Activated CD4-positive, alpha-beta T cell treated with anti-CD3 and anti-CD28 coated beads for 1 hour (primary cell): ENCODE data around the gene BCKDK.

Experiments
- DNase-seq: peaks from one replicate; pipeline ENCODE4 v3.0.0-alpha.2; 2020

BCKDK gene

GRCh38 chr16:31080756-31081419 lies 27.3 kb upstream of the BCKDK start:
- DNase-seq: no peak

DNA sequence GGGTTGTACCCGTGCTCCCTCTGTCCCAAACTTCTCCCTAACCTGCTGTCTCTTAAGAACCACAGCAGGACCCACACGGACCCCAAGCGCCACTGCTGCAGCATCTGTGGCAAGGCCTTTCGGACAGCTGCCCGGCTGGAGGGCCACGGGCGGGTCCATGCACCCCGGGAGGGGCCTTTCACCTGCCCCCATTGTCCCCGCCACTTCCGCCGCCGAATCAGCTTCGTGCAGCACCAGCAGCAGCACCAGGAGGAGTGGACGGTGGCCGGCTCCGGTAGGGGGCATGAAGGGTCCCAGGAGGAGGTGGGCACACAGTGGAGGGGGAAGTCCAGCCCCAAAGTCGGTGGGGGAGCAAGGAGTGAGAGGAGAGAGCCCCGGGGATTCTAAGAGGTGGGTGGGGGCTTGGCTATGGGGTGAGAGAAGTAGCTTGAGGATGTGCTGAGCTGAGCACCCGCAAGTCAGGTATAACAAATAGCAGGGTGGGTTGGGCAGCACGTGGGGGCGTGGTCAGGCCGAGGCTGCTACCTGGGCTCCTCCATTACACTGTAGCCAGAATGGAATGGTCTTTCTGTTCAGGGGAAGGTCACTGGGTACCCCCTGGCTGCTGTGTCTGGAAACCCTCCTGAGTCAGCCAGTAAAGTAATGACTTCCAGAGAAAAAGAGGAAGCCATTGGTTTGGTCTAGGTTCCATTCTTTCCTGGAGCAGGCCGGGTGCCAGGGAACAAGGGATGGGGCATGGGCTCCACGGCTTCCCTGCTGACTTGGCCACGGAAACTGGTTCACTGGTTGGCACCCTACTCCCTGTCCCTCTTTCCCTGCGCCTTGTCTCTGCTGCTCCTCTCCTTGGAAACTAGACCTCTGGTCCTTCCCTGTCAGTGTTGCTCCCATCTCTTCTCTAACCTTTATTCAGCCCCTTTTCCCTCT lies 26.5 kb upstream of the BCKDK start:
- no peak for DNase-seq

GRCh38 chr16:31082368-31083045 lies 25.7 kb upstream of the BCKDK start:
- no peak for DNase-seq

DNA sequence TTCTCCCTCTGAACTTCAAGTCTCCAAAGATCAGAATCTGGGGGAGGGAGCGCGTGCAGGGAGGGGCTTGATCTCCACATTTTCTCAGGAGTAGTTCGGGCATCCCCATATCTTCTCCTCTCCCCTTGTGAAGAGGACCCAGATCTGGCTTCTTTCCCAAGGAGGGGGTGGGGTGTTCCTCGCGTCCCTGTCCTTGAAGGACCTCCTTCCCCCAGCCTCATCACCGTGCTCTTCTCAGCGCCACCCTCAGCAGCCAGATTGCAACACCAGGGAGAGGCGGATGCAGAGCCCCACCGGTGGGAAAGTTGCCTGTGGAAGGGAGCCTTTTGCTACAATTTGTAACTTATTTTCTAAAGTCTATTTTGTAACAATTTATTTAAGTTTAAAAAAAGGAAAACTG lies 25.1 kb upstream of the BCKDK start:
- DNase-seq: no peak

- no peak for DNase-seq
Observed at GRCh38 chr16:31083556-31083955, 24.6 kb upstream of the BCKDK start.

DNA sequence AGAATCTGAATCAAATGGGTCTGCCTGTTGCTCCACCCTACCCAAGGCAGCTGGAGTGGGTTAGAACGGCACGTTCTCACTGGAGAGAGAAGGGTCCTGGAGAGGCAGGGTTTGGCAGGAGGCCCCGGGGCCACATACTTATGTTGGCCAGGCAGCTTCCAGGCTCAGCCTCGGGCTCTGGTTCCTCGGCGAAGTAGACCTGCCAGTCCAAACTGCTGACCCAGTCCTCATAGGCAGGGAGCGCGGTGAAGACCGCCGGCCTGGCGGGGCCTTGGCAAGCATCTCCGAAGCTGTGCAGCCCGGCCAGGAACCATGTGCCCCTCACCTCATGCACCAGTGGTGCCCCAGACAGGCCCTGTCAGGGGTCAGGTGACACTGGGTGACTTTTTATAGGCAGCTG lies 24.2 kb upstream of the BCKDK start:
- no peak for DNase-seq

- no peak for DNase-seq
Observed at GRCh38 chr16:31084584-31085302, 23.4 kb upstream of the BCKDK start.

DNA sequence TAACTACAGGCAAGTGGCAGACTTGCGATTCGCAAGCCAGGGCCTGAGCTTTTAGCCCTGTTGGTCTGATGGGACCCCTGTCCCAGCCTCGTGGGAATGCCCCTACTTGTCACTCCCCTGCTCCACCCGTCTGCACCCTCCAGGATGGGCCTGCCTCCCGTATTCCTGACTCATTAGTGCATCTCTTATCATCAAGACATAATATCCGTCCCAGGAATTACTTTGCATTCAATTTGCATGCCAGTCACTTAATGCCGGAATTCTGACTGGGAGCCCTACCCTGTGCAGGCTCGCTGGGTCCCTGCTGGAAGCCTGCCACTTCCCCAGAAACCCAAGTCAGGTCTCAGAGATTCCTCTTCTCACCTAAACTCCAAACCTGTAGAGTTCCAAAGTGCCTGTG lies 22.8 kb upstream of the BCKDK start:
- DNase-seq: no peak

GRCh38 chr16:31085873-31086628 lies 22.1 kb upstream of the BCKDK start:
- DNase-seq: no peak

- DNase-seq: no peak
Observed at GRCh38 chr16:31086629-31086906, 21.6 kb upstream of the BCKDK start.

DNA sequence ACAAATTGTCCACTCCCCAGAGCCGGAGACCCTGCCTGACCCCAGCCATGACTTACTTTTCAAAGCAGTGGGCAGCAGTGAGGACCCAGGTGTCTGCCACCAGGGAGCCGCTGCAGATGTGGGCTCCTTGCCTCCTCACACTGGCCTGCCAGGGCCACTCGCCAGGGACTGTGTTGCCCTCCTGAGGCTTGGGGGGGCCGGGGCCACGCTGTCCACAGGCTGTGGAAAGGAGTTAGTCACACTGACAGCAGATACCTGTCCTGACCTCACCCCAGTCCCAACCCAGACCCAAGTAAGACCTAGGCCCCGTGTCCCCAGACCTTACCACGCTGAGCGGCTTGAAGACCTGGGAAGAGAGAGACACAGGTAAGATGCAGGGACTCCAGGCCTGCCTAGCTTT lies 20.7 kb upstream of the BCKDK start:
- no peak for DNase-seq

GRCh38 chr16:31087971-31088370 lies 20.2 kb upstream of the BCKDK start:
- DNase-seq: no peak

DNA sequence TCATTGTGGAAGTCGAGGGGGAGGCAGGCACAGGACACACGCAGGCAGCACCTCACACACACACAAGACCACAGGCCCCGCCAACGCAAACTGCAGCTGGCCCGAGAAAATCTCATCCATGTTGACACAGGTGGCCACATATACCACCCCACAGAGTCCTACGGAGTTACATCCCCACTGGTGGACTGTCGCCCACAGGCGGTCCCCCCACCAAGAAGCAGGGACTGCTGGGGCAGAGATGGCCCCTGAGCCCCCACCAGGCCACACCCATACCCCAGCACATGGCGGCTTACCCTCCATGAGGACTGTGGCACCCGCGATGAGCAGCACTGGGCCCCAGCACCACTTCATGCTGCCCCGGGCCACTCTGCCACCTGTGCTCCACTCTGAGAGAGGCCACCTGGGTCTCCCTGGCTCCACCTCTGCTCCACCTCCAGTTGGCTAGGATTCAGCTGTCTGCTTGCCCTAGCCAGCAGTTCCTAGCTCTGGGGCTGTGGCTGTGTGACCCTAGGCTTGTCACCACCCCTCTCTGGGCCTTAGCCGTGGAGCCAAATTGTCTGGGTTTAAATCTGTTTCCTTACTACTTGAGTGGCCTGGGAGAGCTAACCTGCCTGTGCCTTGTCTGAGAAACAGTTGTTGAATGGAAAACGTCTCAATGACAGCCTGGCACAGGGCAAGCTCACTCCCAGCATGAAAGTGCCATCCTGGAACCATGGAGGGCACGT lies 19.6 kb upstream of the BCKDK start, which contains the start of gene PRSS53:
TSS of gene PRSS53 (minus strand) at position 485 of the 725 bp plus-strand sequence. CDS start at position 351, 134 bp downstream.
- no peak for DNase-seq

DNA sequence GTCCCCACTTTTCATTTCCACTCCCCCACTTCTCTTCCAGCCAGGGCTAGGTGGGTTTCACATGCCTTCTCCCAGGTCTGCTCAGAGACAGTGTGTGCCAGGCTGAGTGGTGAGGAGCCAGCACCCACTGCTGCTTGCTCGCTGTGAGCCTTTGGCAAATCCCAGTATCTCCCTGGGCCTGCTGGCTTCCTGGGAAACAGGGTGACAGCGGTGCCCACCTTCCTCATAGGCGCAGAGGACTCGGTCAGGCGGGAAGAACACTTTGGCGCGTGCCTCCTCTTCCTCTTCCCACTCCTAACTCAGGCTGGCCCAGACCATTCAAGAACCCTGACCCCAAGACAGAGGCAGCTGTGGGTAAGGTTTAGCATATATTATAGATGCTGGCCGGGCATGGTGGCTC lies 19.0 kb upstream of the BCKDK start:
- DNase-seq: no peak

- DNase-seq: no peak
Observed at GRCh38 chr16:31090540-31090939, 17.6 kb upstream of the BCKDK start.

- no peak for DNase-seq
Observed at GRCh38 chr16:31092330-31092729, 15.9 kb upstream of the BCKDK start.

DNA sequence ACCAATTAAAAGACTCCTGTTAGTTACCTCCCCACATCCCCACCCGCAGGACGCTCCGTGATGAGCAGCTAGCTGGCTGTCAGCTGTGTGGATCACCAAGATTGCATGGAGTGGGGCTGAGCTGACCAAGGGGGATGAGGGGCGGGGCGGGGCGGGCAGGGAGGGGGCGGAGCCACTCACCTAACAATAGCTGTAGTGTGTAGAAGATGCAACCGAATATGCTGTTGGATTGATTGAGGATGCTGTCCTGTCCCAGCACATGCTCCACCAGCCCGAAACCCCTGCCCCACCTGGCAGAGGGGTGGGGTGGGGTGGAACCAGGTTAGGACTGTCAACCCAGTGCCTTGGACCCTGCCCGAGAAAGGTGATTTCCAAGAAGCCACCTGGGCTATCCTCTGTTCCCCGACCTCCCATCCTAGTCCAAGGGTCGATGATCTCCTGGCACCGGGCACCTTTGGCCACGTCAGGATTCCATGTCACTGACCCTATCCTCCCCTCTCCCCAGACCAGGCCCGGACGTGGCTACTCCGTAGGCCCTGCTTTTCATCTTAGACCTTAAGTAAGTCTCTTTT lies 15.0 kb upstream of the BCKDK start:
- DNase-seq: no peak

DNA sequence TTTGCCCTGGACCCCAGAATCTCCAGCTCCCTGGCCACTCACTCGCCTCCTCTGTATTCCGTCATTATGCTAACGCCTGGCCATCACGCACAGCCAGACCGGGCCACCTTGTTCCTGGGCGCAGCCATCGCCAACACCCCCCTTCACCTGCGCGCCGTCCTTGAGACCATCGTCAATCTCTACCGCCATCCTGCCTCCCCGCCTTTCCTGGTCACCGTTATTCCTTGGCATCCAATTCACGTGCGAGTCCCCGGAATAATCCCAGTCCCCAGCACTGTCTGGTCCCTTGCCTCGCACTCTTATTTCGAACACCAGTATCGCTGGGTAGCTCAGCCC lies 14.1 kb upstream of the BCKDK start:
- DNase-seq: no peak

GRCh38 chr16:31094424-31095120 lies 13.6 kb upstream of the BCKDK start, which contains the start of gene VKORC1:
TSS of gene VKORC1 (minus strand) at chr16:31094797. CDS start at chr16:31094729, 68 bp downstream.
- DNase-seq: peak; percentile 78

DNA sequence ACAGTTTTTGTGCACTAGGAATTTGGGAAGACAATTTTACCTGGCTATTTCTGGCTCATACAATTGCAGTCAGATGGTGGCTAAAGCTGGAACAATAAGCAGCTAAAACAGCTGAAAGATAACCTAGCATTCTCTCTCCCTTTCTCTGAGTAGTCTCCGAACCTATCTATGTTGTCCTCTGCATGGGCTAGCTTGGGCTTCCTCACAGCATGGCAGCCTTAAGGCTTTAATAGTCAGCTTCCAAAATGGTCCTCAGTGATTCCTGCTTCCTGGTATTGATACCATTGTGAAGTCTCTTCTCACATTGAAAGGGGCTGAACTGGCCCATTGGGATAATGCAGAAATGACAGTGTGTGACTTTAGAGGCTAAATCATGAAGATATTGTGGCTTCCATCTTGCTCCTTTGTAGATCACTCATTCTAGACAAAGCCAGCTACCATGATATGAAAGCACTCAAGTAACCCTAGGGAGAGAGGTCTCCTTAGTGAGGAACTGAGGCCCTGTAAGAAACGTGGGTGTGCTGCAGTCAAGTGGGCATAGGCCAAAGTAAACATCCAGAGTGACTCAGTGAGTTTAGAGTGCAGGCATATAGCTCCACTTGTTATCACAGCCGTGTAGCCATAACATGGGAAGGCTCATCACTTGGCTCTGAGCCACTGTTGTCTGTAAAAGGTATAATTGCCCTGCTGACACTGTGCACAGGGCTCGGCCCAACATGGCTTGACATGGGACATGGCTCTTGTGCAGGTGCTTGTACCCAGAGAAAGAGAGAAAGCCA lies 8.1 kb upstream of the BCKDK start:
- DNase-seq: no peak
